ENCODE results near the gene BPIFB3.
"Not testable (repeated sequence)": the region's sequence is repeated elsewhere in the genome, so short reads cannot be mapped to it uniquely, and the experiment has no call there.

The BPIFB3 gene

DNA sequence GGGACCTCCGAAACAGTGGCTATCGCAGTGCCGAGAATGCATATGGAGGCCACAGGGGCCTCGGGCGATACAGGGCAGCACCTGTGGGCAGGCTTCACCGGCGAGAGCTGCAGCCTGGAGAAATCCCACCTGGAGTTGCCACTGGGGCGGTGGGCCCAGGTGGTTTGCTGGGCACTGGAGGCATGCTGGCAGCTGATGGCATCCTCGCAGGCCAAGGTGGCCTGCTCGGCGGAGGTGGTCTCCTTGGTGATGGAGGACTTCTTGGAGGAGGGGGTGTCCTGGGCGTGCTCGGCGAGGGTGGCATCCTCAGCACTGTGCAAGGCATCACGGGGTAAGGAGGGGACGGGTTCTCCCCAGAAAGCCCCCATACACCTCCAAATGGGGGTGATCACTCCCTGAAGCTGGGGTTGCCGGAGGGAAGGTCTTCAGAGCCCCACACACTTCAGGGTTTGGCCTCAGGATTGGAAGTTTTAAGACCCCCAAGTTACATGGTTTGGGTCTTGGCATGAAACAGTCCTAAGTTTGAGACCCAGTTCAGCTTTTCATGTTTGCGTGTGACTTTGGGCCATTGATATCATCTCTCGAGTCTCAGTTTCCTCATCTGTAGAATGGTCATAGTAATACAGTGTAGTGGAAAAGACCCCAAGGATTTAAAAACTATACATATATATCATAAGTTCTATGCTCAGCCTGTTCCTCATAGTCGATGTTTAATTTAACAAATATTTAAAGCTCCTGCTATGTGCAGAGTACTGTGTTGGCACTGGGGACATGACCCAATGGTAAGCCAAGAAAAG is 30.0 kb downstream of the BPIFB3 start:
- DNase-seq (ENCODE audit: low read depth, low spot score): no peak

DNA sequence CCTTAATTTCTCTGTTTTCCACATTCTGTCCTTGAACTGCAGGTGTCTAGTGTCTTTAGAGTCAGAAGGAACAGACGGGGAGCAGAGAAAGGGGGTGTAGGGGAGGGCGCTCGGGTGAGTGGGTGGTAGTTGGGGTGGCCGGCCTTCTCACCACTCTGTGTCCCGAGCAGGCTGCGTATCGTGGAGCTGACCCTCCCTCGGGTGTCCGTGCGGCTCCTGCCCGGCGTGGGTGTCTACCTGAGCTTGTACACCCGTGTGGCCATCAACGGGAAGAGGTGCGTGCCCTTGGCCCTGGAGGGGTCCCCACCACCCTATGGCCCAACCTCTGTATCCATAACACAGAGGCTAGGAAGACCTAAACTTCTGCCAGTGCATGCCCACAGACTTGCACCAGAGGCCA is 31.0 kb downstream of the BPIFB3 start:
- no peak for DNase-seq (ENCODE audit: low read depth, low spot score)

DNA sequence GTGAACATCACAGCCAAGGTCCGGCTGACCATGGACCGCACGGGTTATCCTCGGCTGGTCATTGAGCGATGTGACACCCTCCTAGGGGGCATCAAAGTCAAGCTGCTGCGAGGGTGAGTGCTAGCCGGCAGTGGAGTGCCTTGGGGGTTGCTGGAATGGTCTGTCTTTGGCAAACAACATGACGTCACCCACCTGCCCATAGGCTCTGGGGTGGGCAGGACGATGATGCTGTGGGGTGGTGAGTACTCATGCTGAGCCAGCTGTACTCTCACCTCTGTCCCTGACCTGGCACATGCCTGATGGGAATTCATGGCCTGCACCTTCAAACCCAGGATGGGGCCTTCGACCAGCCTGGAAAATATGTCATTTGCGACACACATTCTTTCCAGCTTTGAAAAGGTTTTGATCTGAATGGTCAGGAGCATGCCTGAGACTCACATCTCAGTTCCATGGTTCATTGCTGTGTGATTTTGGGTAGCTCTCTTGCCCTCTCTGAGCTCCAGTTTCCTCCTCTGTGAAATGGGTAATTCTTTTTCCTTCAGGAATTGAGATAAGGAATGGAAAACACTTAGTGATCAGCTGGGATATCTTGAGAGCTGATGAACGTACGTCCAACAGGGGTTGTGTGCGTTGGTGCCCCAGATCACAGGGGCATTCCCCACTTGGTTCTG is 32.5 kb downstream of the BPIFB3 start:
- DNase-seq (ENCODE audit: low read depth, low spot score): no peak

DNA sequence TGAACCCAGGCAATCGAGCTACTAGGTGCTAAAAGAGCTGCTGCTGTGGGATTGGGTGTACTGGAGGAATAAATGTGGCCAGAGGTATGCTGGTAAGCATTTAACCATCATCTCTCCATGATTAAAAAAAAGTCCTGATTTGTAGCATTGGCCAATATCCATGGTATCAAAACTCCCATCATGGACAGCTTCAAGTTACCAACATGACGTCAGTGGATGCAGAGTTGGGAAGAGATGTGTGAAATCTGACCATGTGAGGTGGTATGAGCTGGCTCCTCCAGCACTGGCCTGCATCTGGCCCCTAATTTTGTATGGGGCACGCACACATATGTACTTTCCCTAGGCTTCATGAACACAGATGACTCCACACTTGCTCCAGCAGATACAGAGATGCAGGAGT is 37.4 kb downstream of the BPIFB3 start:
- DNase-seq (ENCODE audit: low read depth, low spot score): no peak

DNA sequence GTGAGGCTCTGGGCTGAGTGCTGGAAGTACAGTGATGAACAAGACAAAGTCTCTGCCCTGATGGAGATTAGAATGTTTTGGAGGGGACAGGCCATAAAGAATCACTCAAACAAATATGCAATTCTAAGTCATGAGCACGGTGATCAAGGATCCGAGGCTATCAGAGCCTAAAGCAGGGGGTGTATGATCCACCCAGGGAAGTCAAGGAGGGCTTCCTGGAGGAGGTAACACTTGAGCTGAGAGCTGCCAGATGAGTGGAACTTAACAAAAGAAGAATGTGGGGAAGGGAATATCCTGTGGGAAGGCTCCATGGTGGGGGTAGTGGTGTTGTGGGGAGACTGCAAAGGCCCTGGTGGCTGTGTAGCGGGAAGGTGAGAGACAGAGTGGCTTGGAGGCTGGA is 38.0 kb downstream of the BPIFB3 start:
- no peak for DNase-seq (ENCODE audit: low read depth, low spot score)

DNA sequence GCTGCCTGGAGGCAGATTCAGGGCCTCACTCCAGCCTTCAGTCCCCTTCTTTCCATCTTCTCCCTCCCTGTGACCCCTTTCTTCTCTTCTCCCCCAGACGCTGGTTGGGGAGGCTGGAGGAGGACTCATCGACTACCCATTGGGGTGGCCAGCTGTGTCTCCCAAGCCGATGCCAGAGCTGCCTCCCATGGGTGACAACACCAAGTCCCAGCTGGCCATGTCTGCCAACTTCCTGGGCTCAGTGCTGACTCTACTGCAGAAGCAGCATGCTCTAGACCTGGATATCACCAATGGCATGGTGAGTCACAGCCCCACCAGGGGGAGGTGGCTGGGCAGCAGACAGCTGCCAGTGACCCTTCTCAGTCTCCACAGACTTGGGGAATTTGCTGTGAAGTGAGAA is 38.7 kb downstream of the BPIFB3 start:
- no peak for DNase-seq (ENCODE audit: low read depth, low spot score)

DNA sequence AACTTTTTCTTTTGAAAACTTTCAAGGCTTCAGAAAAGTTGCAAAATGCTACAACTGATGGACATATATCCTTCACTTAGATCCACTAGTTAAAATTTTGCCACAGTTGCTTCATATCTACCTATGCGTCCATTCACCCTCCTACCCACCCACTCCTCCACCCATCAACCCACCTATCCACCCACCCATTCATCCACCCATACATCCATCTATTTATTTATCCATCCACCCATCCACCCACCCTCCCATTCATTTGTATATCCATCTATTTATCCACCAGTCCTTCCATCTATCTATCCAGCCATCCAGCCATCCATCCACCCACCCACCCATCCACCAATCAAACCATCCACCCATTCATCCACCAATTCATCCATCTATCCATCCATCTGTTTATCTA is 39.4 kb downstream of the BPIFB3 start:
- no peak for DNase-seq (ENCODE audit: low read depth, low spot score)

DNA sequence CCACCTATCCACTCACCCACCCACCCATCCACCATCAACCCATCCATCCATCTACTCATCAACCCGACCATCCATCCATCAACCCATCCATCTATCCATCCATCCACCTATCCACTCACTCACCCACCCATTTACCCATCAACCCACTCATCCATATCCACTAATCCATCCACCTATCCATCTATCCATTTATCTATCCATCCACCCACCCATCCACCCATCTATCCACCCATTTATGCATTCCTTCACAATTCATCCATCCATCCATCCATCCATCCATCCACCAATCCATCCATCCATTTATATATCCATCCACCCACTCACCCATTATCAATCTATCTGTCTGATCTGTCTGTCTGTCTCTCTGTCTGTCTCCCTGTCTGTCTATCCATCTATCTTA is 39.9 kb downstream of the BPIFB3 start:
- DNase-seq (ENCODE audit: low read depth, low spot score): no peak

DNA sequence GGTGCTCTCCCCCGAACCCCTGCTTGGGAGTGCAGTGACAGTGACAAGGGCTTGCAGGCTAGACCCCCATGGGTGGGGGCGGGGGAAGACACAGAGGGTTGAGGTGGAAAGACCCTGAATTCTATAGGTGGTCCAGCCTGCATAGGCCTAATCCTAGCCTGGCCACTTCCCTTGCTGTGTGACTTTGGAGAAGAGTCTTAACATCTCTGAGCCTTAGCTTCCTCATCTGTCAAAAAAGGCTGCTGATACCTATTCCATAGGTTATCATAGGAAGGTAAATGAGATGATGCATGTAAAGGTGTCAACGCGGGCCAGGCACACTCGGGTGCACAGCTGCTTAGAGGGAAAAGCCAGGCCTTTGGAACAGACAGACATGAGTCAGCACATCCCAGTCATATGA is 41.5 kb downstream of the BPIFB3 start:
- no peak for DNase-seq (ENCODE audit: low read depth, low spot score)

DNA sequence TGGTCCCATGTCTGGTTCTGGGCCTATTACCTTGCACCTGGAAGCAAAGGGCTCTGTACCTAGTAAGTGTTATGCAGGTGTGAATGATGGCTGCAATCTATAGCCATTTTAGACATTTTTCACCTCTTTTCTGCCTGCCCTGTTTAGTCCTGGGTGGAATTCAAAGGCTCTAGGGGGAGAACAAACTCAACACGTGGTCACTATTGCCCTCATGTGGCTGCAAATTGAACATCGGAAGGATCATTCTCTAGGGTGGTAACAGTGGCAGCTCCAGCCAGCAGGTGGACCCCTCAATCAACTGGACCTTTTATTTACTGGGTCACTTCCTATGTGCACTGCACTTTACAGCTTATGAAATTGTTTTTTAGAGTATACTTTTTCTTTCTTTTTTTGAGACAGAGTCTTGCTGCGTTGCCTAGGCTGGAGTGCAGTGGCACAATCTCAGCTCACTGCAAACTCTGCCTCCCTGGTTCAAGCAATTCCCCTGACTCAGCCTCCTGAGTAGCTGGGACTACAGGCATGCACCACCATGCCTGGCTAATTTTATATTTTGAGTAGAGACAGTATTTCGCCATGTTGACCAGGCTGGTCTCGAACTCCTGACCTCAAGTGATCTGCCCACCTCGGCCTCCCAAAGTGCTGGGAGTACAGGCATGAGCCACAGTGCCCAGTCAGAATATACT is 42.3 kb downstream of the BPIFB3 start:
- peak; percentile 79 for DNase-seq (ENCODE audit: low read depth, low spot score)

DNA sequence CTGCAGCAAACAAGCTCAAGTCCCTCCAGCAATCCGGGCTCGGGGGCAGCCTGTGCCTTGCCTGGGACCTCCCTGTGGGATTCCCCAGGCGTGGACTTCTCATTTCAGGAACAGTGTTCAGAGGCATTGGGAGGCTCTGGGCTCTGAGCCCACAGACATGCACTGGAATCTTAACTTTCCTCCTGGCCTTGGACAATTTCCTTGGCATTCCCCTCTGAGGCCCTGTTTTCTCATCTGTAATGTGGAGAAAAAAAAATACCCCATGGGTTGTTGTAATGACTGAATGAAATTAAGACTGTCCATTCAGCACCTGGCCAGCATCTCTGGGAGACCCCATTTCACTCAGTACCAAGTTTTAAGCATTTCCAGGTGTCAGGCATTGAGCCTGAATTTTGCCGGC is 43.3 kb downstream of the BPIFB3 start:
- no peak for DNase-seq (ENCODE audit: low read depth, low spot score)

DNA sequence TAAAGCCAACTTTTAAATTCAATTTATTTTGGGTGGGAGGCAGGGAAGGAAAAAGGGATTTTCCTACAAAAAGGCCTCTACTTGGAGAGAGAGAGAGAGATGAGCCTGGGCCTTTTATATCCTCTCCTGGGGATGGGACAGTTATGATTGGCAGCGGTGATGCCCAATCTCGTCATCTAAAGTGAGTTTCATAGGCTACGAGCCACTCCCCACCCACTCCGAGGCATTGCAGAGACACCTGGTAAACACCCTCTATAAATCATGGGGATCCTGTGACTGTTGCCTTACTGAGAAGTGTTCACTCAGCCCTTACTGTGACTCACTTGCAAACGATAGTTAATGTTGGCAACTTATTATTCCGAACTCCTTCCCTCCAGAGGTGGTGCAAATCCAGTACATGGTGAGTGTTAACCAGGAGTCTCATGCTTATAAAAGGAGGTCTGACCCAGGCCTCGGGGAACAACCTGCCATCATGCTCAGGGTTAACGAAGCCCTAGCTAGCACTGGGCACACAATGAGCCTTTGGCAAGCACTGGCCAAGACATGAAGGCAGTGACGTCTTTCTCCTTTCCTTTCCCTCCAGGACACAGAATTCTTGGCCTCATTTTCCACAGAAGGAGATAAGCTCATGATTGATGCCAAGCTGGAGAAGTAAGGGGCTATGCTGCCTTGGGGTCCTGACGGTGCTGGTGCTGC is 46.3 kb downstream of the BPIFB3 start:
- no peak for DNase-seq (ENCODE audit: low read depth, low spot score)

DNA sequence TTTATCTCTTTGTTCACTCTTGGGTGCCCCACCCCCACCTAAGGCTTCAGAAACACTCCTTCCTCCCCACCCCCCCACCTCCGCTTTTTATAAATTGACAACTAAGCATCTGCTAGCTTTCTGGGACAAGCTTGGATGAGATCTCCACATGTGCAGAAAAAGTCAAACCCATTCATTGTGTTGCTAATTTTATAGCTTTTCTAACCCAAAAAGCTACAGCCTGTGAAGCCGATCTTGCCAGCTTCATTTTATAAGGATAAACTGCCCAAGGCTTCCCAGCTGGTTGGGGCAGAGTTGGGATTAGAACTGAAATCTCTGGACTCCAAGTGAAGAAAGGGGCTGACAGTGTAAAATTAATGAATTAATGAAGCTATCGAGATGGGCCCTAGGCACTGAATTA is 49.9 kb downstream of the BPIFB3 start:
- DNase-seq (ENCODE audit: low read depth, low spot score): no peak

DNA sequence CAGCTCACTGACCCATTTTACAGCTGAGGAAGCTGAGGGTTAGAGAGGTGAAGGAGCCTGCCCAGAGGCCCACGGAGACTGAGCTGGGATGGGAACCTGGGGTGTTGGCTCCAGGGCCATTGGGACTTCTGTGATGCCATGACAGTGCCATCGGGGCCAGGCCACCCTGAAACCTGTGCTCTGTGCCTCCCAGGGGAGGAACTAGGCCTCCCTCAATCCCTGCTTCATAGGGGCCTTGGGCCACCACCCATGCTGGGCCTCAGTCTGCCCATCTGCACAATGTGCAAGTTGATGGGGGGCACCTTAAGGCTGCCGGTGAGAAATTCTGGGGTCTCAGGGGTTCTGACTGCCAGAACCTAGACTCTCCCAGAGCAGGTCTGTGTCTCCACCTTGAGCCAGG is 50.6 kb downstream of the BPIFB3 start:
- DNase-seq (ENCODE audit: low read depth, low spot score): no peak

DNA sequence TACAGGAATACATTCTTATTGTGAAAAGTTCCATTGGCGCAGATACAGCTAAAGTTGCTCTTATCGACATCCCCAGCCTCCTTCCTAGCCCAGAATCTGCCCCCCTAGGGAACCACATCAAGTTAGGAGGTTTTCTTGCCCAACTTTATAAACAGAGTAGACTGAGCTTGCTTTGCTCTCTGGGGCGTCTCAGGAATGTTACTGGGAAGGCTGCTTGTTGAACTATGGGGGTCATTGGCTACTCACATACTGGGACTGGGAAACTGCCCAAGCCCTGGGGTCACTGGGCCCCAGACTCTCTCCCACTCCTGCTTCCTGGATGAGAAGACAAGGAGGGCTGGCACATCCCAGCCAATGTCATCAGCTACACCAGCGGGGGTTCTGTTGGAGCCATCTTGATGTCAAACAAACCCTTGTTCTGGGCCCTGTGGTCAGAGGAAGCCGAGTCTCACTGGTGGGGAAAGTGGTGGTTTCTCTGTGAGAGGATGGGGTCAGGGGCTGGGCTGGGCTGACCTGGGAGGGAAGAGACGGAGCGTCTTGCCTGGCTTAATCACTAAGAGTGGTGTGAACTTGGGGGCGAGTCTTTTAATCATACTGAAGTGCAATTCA is 51.7 kb downstream of the BPIFB3 start:
- DNase-seq (ENCODE audit: low read depth, low spot score): no peak

DNA sequence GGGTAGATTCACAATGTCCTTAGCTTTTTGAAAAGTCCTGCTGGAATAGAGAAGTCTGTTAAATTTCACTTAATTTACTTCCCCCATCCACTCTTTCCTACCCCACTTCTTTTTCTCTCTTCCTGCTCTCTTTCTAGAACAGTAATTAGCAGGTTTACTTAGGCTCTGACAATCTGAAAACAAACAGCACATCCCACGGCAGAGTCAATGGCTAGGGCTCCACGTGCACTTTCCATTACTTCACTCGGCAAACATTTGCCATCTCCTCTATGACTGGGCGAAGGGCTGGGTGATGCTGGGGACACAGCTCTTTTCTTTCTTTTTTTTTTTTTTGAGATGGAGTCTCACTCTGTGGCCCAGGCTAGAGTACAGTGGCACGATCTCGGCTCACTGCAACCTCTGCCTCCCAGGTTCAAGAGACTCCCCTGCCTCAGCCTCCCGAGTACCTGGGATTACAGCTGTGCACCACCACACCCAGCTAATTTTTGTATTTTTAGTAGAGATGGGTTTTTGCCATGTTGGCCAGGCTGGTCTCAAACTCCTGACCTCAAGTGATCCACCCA is 52.4 kb downstream of the BPIFB3 start:
- not testable (repeated sequence) for DNase-seq (ENCODE audit: low read depth, low spot score)

DNA sequence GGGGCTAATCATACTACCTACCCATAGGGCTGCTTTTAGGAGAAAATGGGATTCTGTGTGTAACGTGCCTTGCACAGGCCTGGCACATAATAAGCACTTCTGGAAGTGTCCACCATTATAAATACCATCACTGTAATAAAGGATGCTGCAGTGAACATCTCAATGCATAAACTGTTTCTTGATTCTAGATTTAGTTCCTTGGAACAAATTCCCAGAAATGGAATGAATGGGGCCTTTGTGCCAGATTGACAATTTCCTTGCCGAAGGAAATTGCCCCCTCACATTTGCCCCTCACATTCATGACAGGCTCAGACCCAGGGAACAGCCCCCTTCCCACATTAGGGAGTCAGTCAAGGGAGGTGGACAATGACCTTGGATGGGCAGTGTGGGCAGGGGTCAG is 55.0 kb downstream of the BPIFB3 start:
- no peak for DNase-seq (ENCODE audit: low read depth, low spot score)

DNA sequence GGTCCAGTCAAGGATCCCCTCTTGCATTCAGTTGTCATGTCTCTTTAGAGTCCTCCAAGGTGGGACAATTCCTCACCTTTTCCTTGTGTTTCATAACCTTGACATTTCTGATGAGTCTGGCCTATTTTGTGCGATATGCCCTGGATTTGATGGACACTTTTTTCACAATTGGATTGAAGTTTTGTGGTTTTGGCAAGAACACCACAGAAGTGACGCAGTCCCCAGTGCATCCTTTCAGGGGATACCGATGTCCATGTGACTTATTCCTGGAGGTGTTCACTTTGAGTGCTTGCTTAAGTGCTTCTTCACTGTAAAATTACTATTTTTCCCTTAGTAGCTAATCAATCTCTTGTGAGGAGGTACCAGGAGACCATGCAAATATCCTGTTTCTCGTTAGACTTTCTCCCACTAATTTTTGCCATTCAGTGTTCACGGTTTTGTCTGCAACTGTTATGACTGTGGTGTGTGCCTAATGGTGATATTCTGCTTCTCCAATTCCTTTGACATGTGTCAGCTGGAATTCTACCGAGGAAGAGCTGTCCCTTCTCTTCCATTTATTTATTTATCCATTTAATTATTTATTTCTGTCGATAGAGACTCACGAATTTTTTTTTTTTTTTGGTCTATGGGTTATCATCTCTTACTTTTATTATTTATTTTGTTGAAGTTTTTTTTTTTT is 56.6 kb downstream of the BPIFB3 start:
- no peak for DNase-seq (ENCODE audit: low read depth, low spot score)

DNA sequence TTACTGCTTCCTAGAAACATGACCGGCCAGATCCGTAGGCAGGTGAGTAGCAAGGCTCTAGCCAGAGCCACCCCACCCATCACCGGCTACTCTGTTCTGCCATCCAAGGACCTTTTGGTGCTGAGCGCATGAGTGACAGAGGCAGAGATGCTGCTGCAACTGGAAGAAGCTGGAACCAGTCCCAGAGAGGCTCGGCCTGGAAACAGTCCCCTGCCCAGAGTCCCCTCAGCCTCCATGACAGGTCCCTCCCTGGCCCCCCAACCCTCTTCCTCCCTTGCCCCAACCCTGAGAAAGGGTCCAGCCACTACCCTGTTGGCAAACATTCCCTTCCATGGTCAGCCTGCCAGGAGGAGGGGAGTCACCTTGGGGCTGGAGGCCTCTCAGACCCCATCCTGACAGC is 57.6 kb downstream of the BPIFB3 start:
- DNase-seq (ENCODE audit: low read depth, low spot score): no peak

DNA sequence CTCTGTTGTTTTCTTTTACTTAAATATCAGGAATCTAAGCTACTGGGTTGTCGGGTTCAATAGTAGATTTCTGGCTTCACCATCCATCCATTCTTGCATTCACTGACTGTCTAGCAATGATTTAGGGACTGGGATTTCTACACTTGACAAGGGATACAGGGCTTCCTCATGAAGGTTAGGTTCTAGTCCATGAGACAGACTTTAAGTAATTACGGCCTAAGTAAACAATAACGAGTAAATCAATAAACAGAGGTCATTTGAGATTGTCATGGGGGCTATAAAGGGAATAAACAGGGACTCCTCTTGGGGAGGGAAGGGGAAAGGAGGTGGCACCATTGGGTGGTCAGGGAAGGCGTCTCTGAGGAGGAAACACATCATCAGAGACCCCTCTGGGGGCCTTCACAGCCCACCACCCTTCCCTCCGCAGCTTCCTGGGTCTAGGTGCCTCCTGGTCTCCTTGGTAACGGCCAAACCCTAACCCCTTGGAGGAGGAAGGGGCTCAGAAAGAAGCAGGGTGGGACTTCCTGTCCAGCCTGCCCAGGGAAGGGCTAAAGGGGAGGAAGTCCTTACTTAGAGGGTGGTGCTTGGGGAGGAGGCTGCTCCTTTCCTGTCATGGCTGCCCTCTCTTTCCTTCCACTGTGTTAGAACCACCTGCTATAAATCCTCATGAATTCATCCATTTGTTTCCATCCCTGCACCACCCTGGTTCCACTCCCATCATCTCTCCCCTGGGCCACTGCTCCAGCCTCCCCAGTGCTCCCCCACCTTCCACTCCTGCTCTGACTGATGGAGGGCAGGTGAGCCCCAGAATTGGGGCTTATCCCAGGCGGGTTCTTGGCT is 59.1 kb downstream of the BPIFB3 start:
- DNase-seq (ENCODE audit: low read depth, low spot score): no peak

All from ELF-1 (cell line).